Hepatocyte (in vitro differentiated cells): Measurements from ENCODE around the gene CRB1. TPM values are rescaled to one million over a fixed set of nuclear protein-coding genes. Genes with fewer than 3 reads are reported as not detected.

Source experiments
- DNase-seq: peaks from one replicate; pipeline ENCODE4 v3.0.0-alpha.2; 2016; ENCODE audit warnings: low spot score
- H2AFZ ChIP-seq: fragments of 200-600 bp; sonication (generic); 2 replicates; pipeline ENCODE4 v1.6.0; 2016; ENCODE audit warnings: antibody characterized with exemption, mild to moderate bottlenecking
- H3K27ac ChIP-seq: fragments of 200-600 bp; sonication (generic); 2 replicates; pipeline ENCODE4 v1.5.1; 2016; ENCODE audit warnings: mild to moderate bottlenecking
- H3K27me3 ChIP-seq: fragments of 200-600 bp; sonication (generic); 2 replicates; pipeline ENCODE4 v1.6.1; 2016
- H3K36me3 ChIP-seq: fragments of 200-600 bp; sonication (generic); replicated peaks from 2 replicates; pipeline ENCODE4 v1.5.1; 2016; ENCODE audit warnings: low read depth; ENCODE audit not compliant: insufficient read depth
- H3K4me1 ChIP-seq: fragments of 200-600 bp; sonication (generic); 2 replicates; pipeline ENCODE4 v1.5.1; 2016; ENCODE audit warnings: mild to moderate bottlenecking, moderate library complexity; ENCODE audit not compliant: insufficient read depth
- H3K4me2 ChIP-seq: fragments of 200-600 bp; sonication (generic); 2 replicates; pipeline ENCODE4 v1.6.0; 2016
- H3K4me3 ChIP-seq: fragments of 200-600 bp; sonication (generic); 2 replicates; pipeline ENCODE4 v1.5.1; 2016; ENCODE audit warnings: mild to moderate bottlenecking
- H3K79me2 ChIP-seq: fragments of 200-600 bp; sonication (generic); 2 replicates; pipeline ENCODE4 v1.6.0; 2017; ENCODE audit warnings: mild to moderate bottlenecking
- H3K9me2 ChIP-seq: fragments of 200-600 bp; sonication (generic); replicated peaks from 2 replicates; pipeline ENCODE4 v1.6.0; 2017; ENCODE audit warnings: mild to moderate bottlenecking; ENCODE audit not compliant: insufficient read depth
- H3K9me3 ChIP-seq: fragments of 200-600 bp; sonication (generic); 2 replicates; pipeline ENCODE4 v1.5.1; 2016; ENCODE audit warnings: low read depth, mild to moderate bottlenecking
- H4K20me1 ChIP-seq: fragments of 200-600 bp; sonication (generic); 2 replicates; pipeline ENCODE4 v1.6.0; 2016; ENCODE audit warnings: mild to moderate bottlenecking; ENCODE audit not compliant: insufficient read depth, poor library complexity, severe bottlenecking
- CTCF ChIP-seq: fragments of 200-600 bp; sonication (generic); IDR thresholded peaks from 2 replicates; pipeline ENCODE4 v1.5.1; 2016; ENCODE audit warnings: antibody characterized with exemption, mild to moderate bottlenecking; ENCODE audit not compliant: poor library complexity
- EZH2 ChIP-seq: fragments of 200-600 bp; sonication (generic); IDR thresholded peaks from 2 replicates; pipeline ENCODE4 v1.6.1; 2016; ENCODE audit warnings: antibody characterized with exemption, mild to moderate bottlenecking, borderline replicate concordance
- EZH2phosphoT487 ChIP-seq: fragments of 200-600 bp; sonication (generic); IDR thresholded peaks from one replicate; pipeline ENCODE4 v1.6.1; 2018; ENCODE audit warnings: antibody characterized with exemption, mild to moderate bottlenecking, low read depth, moderate library complexity; ENCODE audit not compliant: unreplicated experiment, severe bottlenecking
- WGBS: methylation state at CpG from one replicate; pipeline ENCODE4 v1.1.6; 2016; ENCODE audit warnings: low lambda C conversion rate; ENCODE audit errors: missing lambda C conversion rate; 5-methylcytosine and 5-hydroxymethylcytosine counted together
- polyA plus RNA-seq: library from polyadenylated mRNA; unstranded; fragments of >200 nt; fragmentation: Nextera tagmentation; extraction: Ambion mirVana; gene quantifications from 2 replicates; pipeline ENCODE4 v1.2.1, GENCODE V29; 2016
- total RNA-seq: library from RNA; depleted of rRNA; stranded (reverse); fragments of >200 nt; gene quantifications from 2 replicates; pipeline ENCODE4 v1.2.3, GENCODE V29; 2014

Gene CRB1
- total and polyA plus RNA-seq, 2 experiments from 2014 or later: 0.30 TPM; not detected in 1

- Histone ChIP-seq H4K20me1 (no peaks in the 10 kb centered on the region), H3K4me2 (no peak overlapping the region), H2AFZ (no peak overlapping the region), H3K79me2 (no peaks in the 10 kb centered on the region), H3K4me1 (no peaks in the 10 kb centered on the region), H3K9me3 (no peaks in the 10 kb centered on the region), H3K4me3 (no peak overlapping the region), H3K9me2 (no peaks in the 10 kb centered on the region), H3K27me3 (no peaks in the 10 kb centered on the region), H3K36me3 (no peaks in the 10 kb centered on the region), H3K27ac (no peak overlapping the region)
- WGBS: 36% methylated on average over 2 of the region's 2 CpGs
- TF ChIP-seq EZH2phosphoT487 (no peak), CTCF (no peak), EZH2 (no peak)
- no peak for DNase-seq
These were observed 122.8 kb downstream of the CRB1 start for GRCh38 chr1:197390856-197391255.

DNA sequence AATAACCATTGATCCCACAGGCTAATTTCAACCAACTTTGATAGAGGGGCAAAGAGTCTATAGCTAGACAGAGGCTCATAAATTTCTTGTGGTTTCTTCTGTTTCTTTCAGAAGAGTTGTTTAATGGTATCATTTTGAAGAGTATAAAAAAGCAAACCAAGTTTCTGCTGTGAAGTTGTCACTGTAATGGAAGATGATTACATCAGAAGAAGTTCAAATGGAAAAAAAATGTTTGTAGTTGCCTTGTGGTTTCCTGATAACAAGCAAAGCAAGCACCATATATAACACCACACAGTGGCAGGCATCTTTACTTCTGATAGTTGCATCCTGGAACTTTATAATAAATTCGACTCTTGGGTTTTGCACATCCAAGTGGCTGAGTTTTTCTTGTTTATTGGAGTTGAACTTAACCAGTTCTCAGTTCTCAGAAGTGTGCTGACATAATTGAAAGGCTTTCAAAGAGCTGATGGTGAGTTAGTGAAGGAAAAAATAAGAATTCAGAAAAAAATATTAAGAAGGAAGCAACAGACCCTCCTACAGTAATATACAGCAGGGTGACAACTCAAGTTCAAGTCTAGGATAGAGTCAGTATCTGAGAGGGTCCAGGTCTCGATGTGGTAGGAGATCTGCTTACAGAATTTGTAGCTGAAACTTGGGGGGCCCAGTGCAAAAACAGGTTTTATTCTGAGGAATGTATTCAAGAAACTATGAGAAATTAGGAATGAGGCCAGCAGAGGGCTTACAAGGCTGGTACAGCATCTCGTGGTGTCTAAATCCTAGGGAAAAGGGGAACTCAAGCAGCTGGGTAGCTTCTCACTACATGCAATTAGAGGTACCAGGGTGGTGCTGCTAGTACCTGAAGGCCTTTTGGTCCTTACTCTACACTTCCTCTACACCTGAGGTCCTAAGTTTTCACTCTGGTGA, 123.5 kb downstream of the CRB1 start:
- Histone ChIP-seq H3K4me2 (no peak overlapping the region), H3K36me3 (no peaks in the 10 kb centered on the region), H3K4me3 (no peak overlapping the region), H3K27me3 (no peaks in the 10 kb centered on the region), H3K79me2 (no peaks in the 10 kb centered on the region), H3K9me3 (no peaks in the 10 kb centered on the region), H2AFZ (no peak overlapping the region), H3K4me1 (no peaks in the 10 kb centered on the region), H3K27ac (no peak overlapping the region), H4K20me1 (no peaks in the 10 kb centered on the region), H3K9me2 (no peaks in the 10 kb centered on the region)
- TF ChIP-seq EZH2: no peak
- no peak for TF ChIP-seq CTCF
- no peak for TF ChIP-seq EZH2phosphoT487
- DNase-seq: no peak
- WGBS: 70% methylated on average over 3 of the region's 3 CpGs

- H3K4me3 ChIP-seq: no peak overlapping the region
- no peaks in the 10 kb centered on the region for H4K20me1 ChIP-seq
- TF ChIP-seq EZH2: no peak
- no peak for TF ChIP-seq EZH2phosphoT487
- no peak for TF ChIP-seq CTCF
- H3K9me2 ChIP-seq: no peaks in the 10 kb centered on the region
- H3K27me3 ChIP-seq: no peaks in the 10 kb centered on the region
- no peak overlapping the region for H2AFZ ChIP-seq
- WGBS: 87% methylated on average over 1 of the region's 1 CpG
- no peak overlapping the region for H3K4me2 ChIP-seq
- H3K36me3 ChIP-seq: no peaks in the 10 kb centered on the region
- H3K9me3 ChIP-seq: no peaks in the 10 kb centered on the region
- H3K79me2 ChIP-seq: no peaks in the 10 kb centered on the region
- H3K27ac ChIP-seq: no peak overlapping the region
- no peaks in the 10 kb centered on the region for H3K4me1 ChIP-seq
- DNase-seq: no peak
These were observed 124.5 kb downstream of the CRB1 start for GRCh38 chr1:197392541-197392940.
